Keratinocyte (primary cell): Measurements from ENCODE around the gene ST8SIA5. TPM values are rescaled to one million over a fixed set of nuclear protein-coding genes. Genes with fewer than 3 reads are reported as not detected.

ENCODE experiments used
- DNase-seq: peaks from one replicate; pipeline ENCODE4 v3.0.0-alpha.2; 2011; ENCODE audit warnings: low read depth, missing footprints, low spot score
- FAIRE-seq: peaks from 2 replicates; lab custom pipeline; 2011; peaks lifted over from hg19 to GRCh38; lab: Jason Lieb, UNC
- H2AFZ ChIP-seq: 2 replicates; pipeline ENCODE4 v1.6.0; 2012; ENCODE audit warnings: low read length, control low read depth, inconsistent platforms; ENCODE audit not compliant: control insufficient read depth
- H3K27ac ChIP-seq: 2 replicates; pipeline ENCODE4 v1.5.1; 2011; ENCODE audit warnings: low read length; ENCODE audit not compliant: control insufficient read depth, insufficient read depth
- H3K27me3 ChIP-seq: 3 replicates; pipeline ENCODE4 v1.6.0; 2011; ENCODE audit warnings: low read length; ENCODE audit not compliant: control insufficient read depth, insufficient read depth; ENCODE audit errors: extremely low read depth
- H3K36me3 ChIP-seq, 2 experiments: 2 replicates in 1 of 2; 3 replicates in 1 of 2; pipeline ENCODE4 v1.5.1; 2011; ENCODE audit warnings: low read length in 2 of 2, mild to moderate bottlenecking in 1 of 2; ENCODE audit not compliant: control insufficient read depth in 2 of 2, insufficient read depth in 2 of 2; ENCODE audit errors: extremely low read depth in 1 of 2
- H3K4me1 ChIP-seq: 3 replicates; pipeline ENCODE4 v1.5.1; 2011; ENCODE audit warnings: low read length; ENCODE audit not compliant: control insufficient read depth, insufficient read depth; ENCODE audit errors: extremely low read depth
- H3K4me2 ChIP-seq: 3 replicates; pipeline ENCODE4 v1.6.0; 2011; ENCODE audit warnings: low read depth, low read length; ENCODE audit not compliant: control insufficient read depth, insufficient read depth; ENCODE audit errors: extremely low read depth
- H3K4me3 ChIP-seq, 3 experiments: fragments of 200-600 bp in 1 of 3; sonication (generic) in 1 of 3; 2 replicates in 2 of 3; 3 replicates in 1 of 3; pipeline ENCODE4 v1.5.1; 2011 to 2016; ENCODE audit warnings: low read length in 3 of 3, mild to moderate bottlenecking in 3 of 3, control low read depth in 2 of 3, inconsistent platforms in 1 of 3, low read depth in 1 of 3, mixed read lengths in 1 of 3, mixed run types in 1 of 3, moderate library complexity in 1 of 3; ENCODE audit not compliant: control insufficient read depth in 2 of 3, insufficient read depth in 2 of 3; ENCODE audit errors: extremely low read depth in 1 of 3
- H3K79me2 ChIP-seq: 2 replicates; pipeline ENCODE4 v1.6.0; 2012; ENCODE audit warnings: low read length; ENCODE audit not compliant: control insufficient read depth, insufficient read depth
- H3K9ac ChIP-seq: 3 replicates; pipeline ENCODE4 v1.6.0; 2011; ENCODE audit warnings: low read length; ENCODE audit not compliant: control insufficient read depth, insufficient read depth; ENCODE audit errors: extremely low read depth
- H3K9me1 ChIP-seq: 3 replicates; pipeline ENCODE4 v1.6.0; 2011; ENCODE audit warnings: low read length; ENCODE audit not compliant: control insufficient read depth, insufficient read depth; ENCODE audit errors: extremely low read depth
- H3K9me3 ChIP-seq: 2 replicates; pipeline ENCODE4 v1.5.1; 2012; ENCODE audit warnings: low read depth, low read length; ENCODE audit not compliant: control insufficient read depth
- H4K20me1 ChIP-seq: 3 replicates; pipeline ENCODE4 v1.6.0; 2011; ENCODE audit warnings: low read length; ENCODE audit not compliant: control insufficient read depth, insufficient read depth; ENCODE audit errors: extremely low read depth
- EZH2 ChIP-seq: IDR thresholded peaks from one replicate; pipeline ENCODE4 v1.6.1; 2012; ENCODE audit warnings: inconsistent platforms, mild to moderate bottlenecking, low read length, moderate library complexity
- dilution Hi-C: fragments of 300-500 bp; cut with MboI; formaldehyde crosslinking; loops from one replicate; pipeline ENCODE4 v1.7.0; 2020; ENCODE audit warnings: low sequenced_read_pairs; ENCODE audit not compliant: extremely low pct_ligation_motif_present
- polyA plus RNA-seq, 5 experiments: library from polyadenylated mRNA; depleted of rRNA in 3 of 5; stranded (reverse) in 3 of 5; stranded (forward) in 1 of 5; unstranded in 1 of 5; fragments of >200 nt; gene quantifications; 1 replicate in 1 of 5; 2 replicates in 3 of 5; 3 replicates in 1 of 5; pipeline versions ENCODE4 v1.2.1 to v1.2.3, GENCODE V29; 2011 to 2012; ENCODE audit warnings: missing spikeins in 2 of 5, low read depth in 1 of 5, low replicate concordance in 1 of 5
- TF ChIP-seq, protein P1 (sequence below), 3 experiments: IDR thresholded peaks in 1 of 3; conservative IDR thresholded peaks in 1 of 3; optimal IDR thresholded peaks in 1 of 3; 2 replicates in 2 of 3; 3 replicates in 1 of 3; pipeline versions ENCODE3 to v1.5.1; 2011; ENCODE audit warnings: low read length in 3 of 3, mild to moderate bottlenecking in 3 of 3, moderate library complexity in 2 of 3, control low read depth in 1 of 3, inconsistent platforms in 1 of 3; ENCODE audit not compliant: insufficient read depth in 2 of 3; ENCODE audit errors: extremely low read depth in 1 of 3

Gene ST8SIA5
- polyA plus RNA-seq, 1 donor (not counting 4 experiments of a cell fraction or from before 2014, with no cell fraction given) = under 0.01 TPM

GRCh38 chr18:46650681-46651080, 106.2 kb downstream of the ST8SIA5 start:
- no peaks in the 10 kb centered on the region for H4K20me1 ChIP-seq
- no peaks in the 10 kb centered on the region for H3K4me1 ChIP-seq
- H3K27me3 ChIP-seq = peaks cover 10% of the 10 kb centered on the region
- H3K4me2 ChIP-seq = no peak overlapping the region
- H2AFZ ChIP-seq = no peak overlapping the region
- no peak overlapping the region for H3K4me3 ChIP-seq
- no peaks in the 10 kb centered on the region for H3K9me1 ChIP-seq
- H3K79me2 ChIP-seq = no peaks in the 10 kb centered on the region
- H3K36me3 ChIP-seq = no peaks in the 10 kb centered on the region
- H3K27ac ChIP-seq = no peak overlapping the region
- dilution Hi-C loops = no loop called here
- no peak for TF ChIP-seq EZH2
- TF ChIP-seq, protein P1, sequence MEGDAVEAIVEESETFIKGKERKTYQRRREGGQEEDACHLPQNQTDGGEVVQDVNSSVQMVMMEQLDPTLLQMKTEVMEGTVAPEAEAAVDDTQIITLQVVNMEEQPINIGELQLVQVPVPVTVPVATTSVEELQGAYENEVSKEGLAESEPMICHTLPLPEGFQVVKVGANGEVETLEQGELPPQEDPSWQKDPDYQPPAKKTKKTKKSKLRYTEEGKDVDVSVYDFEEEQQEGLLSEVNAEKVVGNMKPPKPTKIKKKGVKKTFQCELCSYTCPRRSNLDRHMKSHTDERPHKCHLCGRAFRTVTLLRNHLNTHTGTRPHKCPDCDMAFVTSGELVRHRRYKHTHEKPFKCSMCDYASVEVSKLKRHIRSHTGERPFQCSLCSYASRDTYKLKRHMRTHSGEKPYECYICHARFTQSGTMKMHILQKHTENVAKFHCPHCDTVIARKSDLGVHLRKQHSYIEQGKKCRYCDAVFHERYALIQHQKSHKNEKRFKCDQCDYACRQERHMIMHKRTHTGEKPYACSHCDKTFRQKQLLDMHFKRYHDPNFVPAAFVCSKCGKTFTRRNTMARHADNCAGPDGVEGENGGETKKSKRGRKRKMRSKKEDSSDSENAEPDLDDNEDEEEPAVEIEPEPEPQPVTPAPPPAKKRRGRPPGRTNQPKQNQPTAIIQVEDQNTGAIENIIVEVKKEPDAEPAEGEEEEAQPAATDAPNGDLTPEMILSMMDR (optimal IDR thresholded peaks at IDR 0.05 in 1 of 3, IDR thresholded peaks at IDR 0.05 in 1 of 3, conservative IDR thresholded peaks at IDR 0.05 in 1 of 3; ENCODE audit: extremely low read depth in 1 of 3, insufficient read depth in 2 of 3, low read length in 3 of 3) = no peak
- FAIRE-seq = no peak
- H3K9ac ChIP-seq = no peak overlapping the region
- no peak for DNase-seq
- H3K9me3 ChIP-seq = no peaks in the 10 kb centered on the region

DNA sequence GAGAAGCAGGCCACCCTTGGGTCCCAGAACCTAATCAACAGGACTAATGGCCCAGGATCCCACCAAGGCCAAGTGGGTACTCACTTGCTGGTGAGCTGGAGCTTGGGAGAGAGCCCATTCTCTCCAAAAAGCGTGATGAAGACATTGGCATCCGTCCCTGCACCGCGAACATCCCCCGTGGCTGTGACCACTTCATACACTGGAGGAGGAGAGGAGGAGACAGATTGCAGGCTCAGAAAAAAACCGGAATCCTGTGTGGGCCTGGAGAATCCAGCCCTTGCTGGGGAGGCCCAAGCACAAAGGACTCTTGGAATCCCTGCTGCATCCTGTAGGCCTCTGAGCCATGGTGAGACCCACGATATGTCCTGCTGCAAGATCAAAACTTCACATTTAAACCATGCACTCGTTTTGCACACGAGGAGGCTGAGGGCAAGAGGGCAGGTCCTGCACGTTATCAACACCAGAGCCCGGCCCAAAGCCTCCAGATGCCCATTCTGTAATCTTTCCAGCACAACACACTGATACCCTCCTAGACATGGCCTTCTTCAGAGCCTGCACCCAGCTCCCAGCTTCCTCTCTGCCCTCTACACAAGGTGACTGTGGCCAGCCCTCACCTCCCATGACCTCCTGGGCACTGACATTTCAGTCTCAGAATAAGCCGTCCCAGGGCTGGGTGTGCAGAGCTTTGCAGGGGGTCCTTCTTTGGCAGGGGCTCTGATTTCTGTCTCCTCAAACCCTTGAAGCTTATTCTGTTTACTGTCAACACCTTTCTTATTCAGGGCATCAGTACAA, 107.6 kb downstream of the ST8SIA5 start:
- Histone ChIP-seq H2AFZ (no peak overlapping the region), H3K27ac (no peak overlapping the region), H3K4me2 (no peak overlapping the region), H3K27me3 (peaks cover 10% of the 10 kb centered on the region), H3K9me1 (no peaks in the 10 kb centered on the region), H3K4me3 (no peak overlapping the region), H3K4me1 (no peaks in the 10 kb centered on the region), H3K9ac (no peak overlapping the region), H3K36me3 (no peaks in the 10 kb centered on the region), H3K9me3 (no peaks in the 10 kb centered on the region), H4K20me1 (no peaks in the 10 kb centered on the region), H3K79me2 (no peaks in the 10 kb centered on the region)
- DNase-seq (no peak), FAIRE-seq (no peak)
- TF ChIP-seq, protein P1 (optimal IDR thresholded peaks at IDR 0.05 in 1 of 3, IDR thresholded peaks at IDR 0.05 in 1 of 3, conservative IDR thresholded peaks at IDR 0.05 in 1 of 3; ENCODE audit: extremely low read depth in 1 of 3, insufficient read depth in 2 of 3, low read length in 3 of 3) = no peak
- no peak for TF ChIP-seq EZH2
- dilution Hi-C loops = no loop called here
